GM04504 (cell line): ENCODE measurements around the gene ZNF143.
A peak's percentile ranks its signal among the peaks of the same experiment; 100 is the strongest.
"Not testable (repeated sequence)": the region's sequence is repeated elsewhere in the genome, so short reads cannot be mapped to it uniquely, and the experiment has no call there.

Experiments
- DNase-seq: peaks from one replicate; pipeline ENCODE4 v3.0.0-alpha.2; 2012; ENCODE audit warnings: low read depth

Gene ZNF143

DNA sequence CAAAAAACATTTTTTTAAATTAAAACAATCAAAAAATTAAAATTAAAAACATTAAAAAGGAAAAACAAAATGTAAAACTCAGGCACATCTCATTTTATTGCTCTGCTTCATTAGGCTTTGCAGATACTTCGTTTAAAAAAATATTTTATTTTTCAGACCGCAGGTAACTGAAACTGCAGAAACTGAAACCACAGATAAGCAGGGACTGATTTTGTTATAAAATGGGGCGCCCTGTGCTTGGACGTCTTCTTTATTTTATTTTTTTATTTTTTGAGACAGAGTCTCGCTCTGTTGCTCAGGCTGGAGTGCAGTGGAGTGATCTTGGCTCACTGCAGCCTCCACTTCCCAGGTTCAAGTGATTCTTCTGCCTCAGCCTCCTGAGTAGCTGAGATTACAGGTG, 88.4 kb downstream of the ZNF143 start:
- not testable (repeated sequence) for DNase-seq

DNA sequence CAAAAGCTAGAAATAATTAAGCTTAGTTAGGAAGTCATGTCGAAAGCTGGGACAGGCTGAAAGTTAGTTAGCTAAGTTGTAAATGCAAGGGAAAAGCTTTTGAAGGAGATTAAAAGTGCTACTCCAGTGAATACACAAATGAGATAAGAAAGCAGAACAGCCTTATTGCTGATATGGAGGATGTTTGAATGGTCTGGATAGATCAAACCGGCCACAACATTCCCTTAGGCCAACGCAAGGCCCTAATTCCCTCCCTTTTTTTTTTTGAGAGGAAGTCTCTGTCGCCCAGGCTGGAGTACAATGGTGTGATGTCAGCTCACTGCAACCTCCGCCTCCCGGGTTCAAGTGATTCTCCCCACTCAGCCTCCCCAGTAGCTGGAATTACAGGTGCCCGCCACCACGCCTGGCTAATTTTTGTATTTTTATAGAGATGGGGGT, 89.4 kb downstream of the ZNF143 start:
- DNase-seq = no peak

DNA sequence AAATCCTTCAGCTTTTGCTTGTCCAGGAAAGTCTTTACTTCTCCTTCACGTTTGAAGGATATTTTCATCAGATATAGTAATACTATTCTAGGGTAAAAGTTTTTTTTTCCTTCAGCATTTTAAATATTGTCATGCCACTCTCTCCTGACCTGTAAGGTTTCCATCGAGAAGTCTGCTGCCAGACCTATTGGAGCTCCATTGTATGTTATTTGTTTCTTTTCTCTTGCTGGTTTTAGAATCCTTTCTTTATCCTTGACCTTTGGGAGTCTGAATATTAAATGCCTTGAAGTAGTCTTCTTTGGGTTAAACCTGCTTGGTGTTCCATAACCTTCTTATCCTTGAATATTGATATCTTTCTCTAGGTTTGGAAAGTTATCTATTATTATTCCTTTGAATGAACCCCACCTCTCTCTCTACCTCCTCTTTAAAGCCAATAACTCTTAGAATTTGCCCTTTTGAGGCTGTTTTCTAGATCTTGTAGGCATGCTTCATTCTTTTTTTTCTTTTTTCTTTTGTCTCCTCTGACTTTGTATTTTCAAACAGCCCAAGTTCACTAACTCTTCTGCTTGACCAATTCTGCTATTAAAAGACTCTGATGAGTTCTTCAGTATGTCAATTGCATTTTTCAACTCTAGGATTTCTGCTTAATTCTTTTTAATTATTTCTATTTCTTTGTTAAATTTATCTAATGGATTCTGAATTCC, 100.6 kb downstream of the ZNF143 start:
- no peak for DNase-seq

DNA sequence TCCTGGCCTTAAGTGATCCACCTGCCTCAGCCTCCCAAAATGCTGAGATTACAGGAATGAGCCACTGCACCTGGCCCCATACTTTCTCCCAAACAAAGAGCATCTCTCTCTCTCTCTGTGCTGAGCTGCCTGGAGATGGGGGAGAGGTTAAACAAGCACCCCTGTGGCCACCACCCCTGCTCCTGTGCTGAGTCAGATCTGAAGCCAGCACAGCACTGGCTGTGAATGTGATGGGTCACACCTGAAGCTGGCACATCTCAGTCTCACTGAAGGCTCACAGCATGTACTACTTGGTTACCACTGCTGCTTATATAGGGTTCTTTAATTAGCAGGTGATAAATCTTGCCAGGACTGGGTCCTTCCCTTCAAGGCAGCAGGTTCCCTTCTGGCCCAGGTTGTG, 101.9 kb downstream of the ZNF143 start:
- no peak for DNase-seq

DNA sequence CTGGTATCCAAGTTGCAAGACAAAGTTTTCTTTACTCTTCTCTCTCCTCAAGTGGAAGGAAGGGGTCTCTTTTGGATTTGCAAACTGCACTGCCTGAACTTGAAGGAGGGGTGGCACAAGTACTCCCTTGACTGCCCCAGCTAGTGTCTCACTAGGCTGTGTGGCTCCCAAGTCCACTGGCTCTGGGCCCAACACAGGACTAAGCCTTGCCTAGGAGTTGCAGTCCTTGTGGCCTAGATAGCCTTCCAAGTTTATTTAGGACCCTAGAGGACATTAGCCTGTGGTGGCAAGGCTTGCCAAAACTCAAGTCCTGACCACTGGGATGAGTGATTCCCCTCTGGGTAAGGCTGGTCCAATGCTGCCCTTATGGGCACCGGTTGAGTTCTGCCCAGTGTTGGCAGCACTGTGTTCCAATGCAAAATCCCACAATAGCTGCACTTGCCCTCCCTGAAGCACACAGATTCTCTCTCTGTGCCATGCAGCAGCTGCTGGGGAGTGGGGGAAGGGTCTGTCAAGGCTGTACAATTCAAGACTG, 102.5 kb downstream of the ZNF143 start:
- DNase-seq = no peak

DNA sequence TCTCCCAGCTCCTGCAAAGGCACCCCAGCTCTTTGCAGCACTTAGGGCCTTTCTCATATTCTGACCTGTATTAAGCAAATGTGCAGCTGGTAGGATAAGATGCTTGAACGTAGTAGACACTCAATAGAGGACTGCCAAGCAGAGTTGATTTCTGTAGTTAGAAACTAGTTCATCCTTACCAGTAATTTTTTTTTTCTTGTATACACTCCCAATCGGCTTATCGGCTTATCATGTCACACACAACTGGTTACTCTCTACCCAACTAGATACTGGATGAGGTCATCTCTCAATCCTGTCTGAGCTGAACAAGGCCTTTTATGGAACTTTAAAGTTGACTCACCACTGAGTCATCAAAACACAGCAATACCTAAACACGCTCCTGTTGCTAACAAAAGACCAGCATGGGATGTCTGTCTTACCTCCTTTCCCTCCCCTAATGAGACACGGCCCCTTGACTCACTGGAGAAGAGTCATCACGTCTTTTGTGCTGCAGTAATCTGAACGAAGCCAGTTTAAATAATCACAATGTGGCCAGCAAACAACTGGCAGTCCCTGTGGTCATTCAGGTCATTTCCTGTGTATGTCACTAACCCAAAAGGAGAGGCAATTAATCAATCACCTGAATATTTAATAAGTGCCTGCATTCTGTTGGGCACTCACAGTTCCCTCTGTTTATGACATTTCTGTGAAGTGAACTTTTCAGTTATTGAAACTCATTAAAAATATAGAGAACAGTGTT, 105.2 kb downstream of the ZNF143 start:
- DNase-seq = peak; percentile 100

DNA sequence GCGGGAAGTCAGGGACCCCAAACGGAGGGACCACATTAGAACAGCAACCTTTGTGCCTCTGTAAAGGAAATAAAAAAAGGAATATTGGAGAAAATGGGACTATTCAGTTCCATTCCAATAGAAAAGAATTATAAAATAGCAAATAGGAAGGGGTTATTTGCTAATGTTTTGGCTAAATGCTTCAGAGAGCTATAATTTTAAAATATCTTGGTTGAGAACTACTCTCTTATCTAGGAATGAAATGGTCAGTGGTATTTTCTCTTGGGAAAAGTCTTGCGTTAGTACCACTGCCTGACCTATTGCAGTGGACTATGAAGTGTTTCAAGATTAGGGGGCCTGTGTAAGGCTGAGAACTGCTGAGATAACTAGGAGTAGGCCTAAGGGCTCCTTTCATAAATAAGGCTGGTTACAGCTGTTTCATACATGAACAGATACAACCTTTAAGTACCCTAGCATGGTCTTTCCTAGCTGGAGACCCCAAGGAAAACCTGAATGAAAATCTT, 105.8 kb downstream of the ZNF143 start:
- DNase-seq = no peak

DNA sequence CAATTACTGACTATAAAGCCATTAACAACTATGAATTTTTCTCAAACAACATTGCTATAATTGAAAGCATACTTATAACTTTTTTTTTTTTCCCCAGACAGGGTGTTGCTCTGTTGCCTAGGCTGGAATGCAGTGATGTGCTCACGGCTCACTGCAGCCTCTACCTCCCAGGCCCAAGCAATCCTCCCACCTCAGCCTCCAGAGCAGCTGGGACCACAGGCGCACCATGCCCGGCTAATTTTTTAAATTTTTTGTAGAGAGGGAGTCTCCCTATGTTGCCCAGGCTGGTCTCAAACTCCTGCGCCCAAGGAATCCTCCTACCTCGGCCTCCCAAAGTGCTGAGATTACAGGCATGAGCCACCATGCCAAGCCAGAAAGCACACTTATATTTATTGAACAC, 106.6 kb downstream of the ZNF143 start:
- no peak for DNase-seq

DNA sequence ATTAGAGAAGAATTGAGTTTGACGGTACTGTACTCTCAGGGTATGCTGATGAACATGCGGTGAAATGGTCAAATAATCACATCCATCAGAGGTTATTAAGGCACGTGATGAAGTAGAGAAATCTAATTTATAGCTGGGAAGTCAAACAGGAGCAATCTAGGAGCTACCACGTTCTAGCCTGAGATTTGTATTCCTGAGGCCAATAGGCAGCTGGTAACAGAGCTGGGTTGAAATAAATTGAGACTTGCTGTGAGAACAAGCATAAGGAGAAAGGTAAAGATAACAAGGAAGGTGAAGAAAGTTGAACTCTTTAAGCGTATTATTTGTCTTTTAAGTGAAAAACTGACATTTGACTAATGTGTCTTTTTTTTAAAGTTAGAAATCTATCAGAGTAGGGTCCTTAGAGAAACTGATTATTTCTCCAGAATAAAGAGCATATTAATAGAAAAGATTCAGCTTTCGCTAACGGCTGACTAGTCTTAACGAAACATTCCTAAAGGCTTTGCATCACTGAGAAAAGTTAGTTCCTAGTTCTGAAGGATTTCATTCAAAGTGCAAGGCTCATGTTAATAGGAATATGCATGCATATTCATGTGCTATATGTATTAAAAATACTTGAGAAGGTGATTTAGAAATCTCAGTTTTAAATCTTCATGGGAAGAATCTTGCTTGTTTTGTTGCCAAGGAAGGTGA, 107.5 kb downstream of the ZNF143 start:
- DNase-seq = no peak

DNA sequence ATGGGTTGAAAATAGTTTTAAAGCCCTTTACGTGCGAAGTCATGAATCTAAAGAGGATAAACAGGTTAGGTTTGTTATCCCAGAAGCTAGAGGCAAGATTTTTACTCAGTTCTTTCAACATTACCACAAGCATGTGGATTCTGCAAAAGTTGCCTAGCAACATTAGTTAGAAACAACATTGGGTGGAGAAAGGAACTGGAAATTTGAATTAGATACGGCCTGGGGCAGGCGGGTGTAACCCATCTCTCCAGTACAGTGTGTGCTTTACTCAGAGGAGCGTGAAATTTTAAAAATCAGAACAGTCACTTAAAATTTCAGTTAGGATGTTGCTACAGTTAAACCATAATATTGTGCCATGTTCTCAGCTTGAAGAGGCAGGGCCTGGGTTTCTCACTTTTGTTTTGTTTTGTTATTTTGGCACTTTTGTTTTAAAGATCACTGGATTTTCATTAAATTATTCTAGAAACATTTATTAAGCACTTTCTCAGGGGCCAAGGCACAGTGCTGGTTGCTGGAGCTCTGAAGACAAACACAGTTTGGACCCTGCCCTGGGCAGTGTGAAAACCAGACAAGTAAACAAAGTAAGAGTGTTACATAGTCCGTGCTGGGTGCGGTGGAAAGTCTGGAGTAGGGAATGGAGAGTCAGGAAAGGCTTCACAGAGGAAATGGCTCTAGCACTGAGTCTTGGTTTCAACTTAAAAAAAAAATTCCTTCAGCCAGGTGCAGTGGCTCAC, 108.2 kb downstream of the ZNF143 start:
- DNase-seq = peak; percentile 89

DNA sequence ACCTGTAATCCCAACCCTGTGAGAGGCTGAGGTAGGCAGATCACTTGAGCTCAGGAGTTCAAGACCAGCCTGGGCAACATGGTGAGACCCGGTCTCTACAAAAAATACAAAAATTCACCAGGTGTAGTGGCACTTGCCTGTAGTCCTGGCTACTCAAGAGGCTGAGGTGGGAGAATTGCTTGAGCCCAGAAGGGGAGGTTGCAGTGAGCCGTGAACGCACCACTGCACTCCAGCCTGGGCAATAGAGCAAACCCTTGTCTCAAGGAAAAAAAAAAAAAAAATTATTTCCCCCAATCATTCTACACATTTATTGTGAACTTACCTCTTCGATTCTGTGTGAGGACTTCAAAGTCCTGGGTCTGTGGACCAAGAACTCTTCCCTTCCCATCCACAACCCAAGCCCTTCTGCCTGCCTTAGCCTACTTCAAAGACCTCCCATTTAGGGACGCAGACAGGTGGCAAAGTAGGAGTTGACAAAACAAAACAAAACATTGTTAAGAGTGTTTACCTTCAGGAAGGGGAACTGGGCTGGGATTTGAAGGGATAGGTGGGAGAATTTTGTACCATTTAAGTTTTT, 108.9 kb downstream of the ZNF143 start:
- no peak for DNase-seq

DNA sequence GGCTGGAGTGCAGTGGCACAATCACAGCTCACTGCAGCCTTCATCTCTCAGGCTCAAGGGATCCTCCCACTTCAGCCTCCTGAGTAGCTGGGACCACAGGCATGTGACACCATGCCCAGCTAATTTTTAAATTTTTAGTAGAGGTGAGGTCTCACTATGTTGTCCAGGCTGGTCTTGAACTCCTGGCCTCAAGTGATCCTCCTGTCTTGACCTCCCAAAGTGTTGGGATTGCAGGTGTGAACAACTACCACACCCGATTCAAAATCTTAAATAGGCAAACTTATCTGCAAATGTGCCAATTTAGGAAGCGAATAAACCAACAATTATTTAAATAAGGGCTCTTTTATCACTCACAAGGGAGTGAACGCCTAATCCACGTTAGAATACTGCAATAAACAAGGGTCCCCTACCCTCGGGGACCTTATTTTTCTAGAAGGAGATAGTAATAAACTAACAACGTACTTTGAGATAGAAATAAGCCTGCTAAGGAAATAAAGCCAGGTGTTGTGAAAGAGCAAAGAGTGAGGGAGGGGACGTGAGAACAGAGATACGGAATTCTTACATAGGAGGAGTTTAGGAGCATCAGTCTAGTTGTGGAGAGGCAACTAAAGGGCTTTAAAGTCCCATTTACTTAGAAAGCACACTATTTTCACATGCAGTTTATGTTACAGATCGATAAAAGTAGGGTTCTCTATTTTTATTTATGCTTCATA, 109.7 kb downstream of the ZNF143 start:
- DNase-seq = no peak

DNA sequence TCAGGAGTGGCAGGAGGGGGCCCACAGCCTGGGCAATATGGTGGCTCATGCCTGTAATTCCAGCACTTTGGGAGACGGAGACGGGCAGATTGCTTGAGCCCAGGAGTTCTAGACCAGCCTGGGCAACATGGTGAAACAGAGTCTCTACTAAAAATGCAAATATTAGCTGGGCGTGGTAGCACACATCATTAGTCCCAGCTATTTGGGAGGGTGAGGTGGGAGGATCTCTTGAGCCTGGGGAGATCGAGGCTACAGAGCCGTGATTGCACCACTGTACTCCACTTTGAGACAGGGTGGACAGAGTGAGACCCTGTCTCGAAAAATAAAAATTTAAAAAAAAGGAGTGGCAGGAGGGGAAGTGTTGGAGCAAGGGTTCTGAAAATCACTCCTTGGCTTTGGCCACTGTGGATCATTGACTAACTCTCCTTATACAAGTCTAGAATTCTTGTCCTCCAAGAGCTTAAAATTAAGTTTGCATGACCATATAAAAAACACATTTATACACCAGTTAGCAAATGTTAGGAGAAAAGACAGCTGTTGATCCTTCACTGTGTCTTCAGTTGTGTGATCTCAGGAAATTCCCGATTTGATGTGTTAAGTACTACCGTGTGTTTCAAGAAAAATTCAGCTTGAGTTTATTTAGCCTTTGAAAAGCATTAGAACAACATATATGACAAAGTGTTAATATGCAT, 110.4 kb downstream of the ZNF143 start:
- no peak for DNase-seq

DNA sequence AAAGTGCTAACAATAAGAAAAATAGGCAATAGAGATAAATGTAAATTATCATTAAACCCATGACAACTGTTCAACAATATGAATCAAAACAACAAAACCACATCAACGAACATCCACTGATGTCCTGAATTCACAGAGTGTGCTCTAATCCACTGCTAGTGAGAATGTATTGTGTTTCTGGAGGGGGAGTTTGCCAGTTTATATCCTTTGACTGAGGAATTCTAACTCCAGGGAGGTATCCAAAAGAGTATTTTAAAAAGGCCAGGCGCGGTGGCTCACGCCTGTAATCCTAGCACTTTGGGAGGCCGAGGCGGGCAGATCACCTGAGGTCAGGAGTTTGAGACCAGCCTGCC, 110.9 kb downstream of the ZNF143 start:
- DNase-seq = no peak

DNA sequence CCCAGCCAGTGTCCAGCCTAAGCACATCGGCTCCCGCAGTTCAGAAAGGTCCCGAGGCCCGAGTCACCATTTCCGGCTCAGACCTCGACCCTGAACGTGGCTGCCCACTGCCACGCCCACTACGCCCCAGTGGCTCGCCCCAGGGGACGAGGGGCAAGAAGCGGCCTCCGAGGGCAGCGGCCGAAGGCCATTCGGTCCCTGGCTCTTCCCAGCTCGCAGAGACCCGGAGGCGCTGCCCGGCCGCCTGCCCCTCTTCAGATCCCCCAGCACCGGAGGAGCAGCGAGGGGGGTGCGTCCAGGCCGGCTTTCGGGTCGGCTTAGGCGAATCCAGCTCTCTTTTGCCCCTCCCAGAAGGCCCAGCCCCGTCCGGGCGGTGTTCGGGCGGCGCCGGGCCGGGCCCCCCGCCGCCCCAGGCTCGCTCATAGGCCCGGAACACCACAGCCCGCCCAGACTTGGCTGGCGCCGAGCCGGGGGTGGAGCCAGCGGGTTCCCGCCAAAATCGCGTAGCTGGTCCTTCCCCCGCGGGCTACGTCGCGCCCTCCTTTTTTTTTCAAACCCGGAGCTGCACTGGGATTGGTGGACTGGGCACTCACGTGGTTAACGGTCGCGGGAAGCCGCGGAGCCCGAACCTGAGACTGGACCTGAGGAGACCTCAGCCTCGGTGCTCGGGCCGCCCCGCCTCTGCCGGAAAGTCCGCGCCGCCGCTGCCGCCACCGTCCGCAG, 112.4 kb downstream of the ZNF143 start, which contains the start of gene WEE1:
WEE1 (plus strand) TSS at position 619 of the 723 bp plus-strand sequence. CDS start 264 bp downstream, outside the sequence.
- DNase-seq = peak; percentile 98

DNA sequence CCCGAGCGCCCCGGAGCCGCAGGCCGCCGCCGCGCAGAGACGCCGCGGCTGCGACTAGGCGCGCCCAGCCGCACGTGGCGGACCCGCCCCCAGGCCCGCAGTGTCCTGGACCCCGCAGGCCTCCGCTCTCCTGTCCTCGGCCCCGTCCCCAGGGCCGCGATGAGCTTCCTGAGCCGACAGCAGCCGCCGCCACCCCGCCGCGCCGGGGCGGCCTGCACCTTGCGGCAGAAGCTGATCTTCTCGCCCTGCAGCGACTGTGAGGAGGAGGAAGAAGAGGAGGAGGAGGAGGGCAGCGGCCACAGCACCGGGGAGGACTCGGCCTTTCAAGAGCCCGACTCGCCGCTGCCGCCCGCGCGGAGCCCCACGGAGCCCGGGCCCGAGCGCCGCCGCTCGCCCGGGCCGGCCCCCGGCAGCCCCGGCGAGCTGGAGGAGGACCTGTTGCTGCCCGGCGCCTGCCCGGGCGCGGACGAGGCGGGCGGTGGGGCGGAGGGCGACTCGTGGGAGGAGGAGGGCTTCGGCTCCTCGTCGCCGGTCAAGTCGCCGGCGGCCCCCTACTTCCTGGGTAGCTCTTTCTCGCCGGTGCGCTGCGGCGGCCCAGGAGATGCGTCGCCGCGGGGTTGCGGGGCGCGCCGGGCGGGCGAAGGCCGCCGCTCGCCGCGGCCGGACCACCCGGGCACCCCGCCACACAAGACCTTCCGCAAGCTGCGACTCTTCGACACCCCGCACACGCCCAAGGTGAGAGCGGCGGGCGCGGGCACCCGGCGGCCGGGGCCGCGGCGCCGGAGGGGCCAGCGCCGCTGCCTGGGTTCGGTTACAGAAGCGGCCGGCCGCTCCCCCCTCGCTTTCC, 113.2 kb downstream of the ZNF143 start:
- DNase-seq = no peak

DNA sequence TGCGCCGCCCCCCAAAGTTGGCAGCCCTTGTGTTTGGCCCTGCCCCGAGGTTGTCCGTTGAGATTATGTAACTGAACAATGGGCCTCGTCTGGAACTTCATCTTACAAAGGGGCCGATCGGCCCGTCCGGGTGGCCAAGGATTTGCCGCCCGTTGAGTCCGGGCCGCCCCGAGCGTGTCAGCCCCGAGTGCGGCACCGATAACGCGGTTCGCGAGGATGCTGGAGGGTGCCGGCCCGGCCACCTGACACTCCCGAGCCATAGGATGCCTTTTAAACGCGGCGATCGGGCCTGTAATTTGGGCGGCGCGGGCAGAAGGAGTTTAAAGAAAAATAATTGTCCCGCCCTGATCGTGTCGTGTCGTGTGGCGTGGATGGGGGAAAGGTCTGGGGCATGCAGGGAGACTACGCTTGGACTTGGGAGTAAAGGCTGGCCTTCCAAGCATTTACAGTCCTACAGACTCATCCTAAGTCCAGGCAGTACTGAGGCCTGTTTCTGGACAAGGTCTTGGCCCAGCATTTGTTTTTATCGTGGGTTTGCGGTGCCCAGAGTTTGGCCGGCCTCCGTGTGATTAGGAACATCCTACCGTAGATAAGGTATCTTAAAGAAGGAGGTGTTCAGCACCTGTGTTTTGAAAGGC, 113.9 kb downstream of the ZNF143 start:
- peak; percentile 19 for DNase-seq
